CD4-positive, alpha-beta T cell treated with Interferon alpha-2 for 1 hour (primary cell): ENCODE data around the gene FLRT2.

Experiments used
- DNase-seq, 2 donors: peaks; one replicate each; pipeline ENCODE4 v3.0.0-alpha.2; 2020 to 2022

Gene FLRT2

DNA sequence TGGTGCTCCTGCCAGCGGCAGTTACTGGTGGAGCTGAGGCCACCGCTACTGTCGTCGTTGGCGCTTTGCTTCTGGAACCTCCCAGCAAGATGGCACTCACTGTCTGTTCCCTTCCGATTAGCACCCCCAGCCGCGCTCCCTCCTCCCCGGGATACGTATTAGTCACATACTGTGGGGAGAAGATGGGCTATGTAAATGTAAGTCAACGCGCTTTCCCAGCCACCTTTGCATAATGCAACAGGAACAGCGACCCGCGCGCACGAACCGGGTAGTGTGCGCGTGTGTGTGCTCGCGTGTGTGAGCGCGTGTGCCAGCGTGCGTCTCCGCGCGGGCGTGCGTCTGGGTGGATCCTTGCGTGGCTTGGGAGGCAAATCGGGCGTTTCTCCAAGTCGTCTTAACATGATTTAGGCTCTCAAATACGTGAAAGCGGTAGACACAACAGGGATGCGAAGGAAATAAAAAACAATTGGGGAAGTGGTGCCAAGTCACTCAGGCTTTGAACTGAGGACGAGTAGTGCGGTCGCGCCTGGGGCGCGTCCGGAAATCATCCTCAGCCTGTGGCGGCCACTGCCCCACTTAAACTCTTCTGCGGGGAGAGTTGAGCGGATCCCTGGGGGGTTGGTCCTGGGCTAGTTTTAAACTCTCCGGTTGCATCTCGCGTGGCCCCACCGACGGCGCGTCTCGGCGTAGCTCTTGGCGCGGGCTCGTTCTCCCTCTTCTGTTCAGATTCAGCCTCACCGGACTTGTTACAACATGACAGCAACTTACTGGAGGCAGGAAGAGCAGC, 1.8 kb downstream of the FLRT2 start:
- DNase-seq = no peak

DNA sequence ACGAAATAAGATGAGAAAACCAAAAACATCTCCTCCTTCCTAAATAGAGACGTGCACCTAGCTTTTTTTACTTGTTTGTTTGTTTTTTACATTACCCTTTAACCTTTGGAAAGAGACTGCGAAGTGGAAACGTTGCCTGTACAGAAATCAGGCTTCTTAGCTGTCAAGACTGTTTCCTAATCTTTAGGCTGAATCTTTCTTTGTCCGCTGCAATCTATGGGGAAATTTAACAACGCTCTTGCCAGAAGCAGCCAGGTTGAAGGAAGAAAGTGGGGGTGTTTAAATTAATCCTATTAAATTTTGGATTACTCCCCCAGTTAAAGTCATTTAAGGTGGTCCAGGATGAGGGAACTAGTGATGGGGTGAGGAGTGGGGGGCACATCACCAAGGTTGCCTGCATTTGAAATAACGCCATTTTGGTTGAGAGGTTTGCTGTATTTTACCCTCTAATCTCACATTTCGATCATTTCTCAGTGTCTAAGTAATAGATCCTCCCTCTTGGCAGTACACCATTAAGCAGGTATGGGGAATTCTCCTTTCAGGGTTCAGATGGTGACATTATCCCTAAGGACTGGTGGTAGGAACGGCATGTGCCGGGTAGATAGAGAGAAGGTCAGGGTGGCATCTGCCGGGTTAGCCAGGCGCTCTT, 2.6 kb downstream of the FLRT2 start:
- DNase-seq = no peak

GRCh38 chr14:85533023-85533860, 3.3 kb downstream of the FLRT2 start:
- DNase-seq = no peak

- no peak for DNase-seq
These were observed 3.9 kb downstream of the FLRT2 start for GRCh38 chr14:85533861-85534291.

- DNase-seq = no peak
These were observed 4.7 kb downstream of the FLRT2 start for GRCh38 chr14:85534458-85535293.

- DNase-seq = no peak
These were observed 5.4 kb downstream of the FLRT2 start for GRCh38 chr14:85535321-85535720.

DNA sequence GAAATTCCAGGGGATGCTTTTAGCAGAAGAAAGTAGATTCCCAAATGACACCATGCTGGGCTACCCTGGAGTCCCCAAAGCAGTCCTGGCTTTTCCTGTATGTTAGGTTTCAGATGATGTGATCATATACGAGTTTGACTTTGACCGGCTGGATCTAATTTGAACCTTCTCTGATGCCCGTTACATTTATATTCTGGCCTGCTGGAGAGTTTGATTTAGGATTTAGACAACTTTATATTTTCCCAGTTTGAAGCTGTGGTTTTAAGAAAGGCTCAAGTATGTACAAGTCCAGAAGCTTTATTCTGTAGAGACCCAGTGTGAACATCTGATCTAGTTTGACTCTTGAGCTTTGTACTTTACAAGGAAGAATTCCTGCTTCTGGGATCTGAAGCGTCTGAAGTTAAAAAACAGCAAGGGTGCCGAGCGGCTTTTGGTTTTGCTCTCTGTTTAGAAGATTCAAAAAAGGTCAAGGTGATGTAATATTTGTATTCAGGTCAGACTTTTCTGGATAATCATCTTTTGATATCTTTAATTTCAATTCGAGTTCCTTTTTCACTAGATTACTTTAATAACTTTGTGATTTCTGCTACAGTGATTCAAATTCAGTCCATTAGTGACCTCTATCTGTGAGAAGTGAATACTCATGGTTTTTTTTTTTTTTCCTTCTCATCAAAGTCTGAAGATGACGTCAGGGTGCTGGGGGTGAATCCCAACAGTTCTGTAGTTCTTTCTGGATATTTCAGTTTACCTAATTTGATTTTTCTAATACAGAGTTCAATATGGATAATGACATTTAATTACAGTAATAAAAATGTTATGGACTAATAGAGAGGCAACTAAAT, 6.3 kb downstream of the FLRT2 start:
- no peak for DNase-seq

DNA sequence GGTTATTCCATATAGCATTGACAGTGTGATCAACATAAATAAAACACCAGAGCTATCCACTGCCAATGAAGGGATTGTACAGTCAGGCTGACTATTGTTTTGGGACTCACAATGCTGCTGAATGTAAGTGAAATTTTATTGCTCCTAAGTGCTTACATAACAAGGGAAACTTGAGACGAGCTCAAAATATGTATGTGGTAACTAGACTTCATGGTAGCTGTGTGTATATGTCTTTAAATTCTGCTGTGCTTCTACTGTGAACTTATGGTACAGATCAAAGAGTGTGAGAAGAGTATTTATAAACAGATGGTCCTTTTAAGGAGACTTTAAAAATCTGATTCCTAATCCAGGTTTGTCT, 6.9 kb downstream of the FLRT2 start:
- no peak for DNase-seq

DNA sequence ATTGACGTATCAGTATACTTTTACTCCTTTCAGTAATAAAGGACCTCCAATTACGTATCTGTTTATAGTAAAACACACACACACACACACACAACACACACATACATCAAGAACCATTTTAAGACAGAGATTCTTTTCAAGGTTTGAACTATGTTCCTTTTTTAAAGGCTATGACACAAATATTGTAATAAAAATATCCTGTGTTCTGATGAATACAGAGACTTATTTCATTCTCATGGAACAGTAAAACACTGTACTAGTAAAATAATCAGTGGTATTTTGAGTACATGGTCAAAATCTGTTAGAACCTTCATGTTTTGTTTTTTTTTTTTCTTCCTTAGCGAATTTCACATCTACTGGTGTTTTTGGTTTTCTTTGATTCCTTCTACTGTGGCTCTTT, 7.6 kb downstream of the FLRT2 start:
- no peak for DNase-seq

DNA sequence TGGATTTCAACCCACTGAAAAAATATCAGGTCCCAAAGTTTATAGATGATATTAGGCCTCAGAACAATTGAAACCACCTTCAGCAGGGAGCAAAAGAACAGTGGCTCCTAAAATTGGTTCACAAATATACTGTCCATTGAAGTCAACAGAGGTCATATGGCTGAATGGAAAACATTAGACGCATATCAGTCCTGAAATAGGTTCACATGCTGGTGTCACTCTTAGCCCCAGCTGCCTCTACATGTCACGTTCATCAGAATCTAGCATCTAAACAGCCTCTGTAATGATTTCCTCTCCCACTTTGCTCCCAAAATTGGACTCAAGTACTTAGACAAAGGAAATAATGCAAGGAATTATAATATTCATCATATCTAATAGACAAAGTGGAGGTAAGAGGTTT, 8.7 kb downstream of the FLRT2 start:
- no peak for DNase-seq

DNA sequence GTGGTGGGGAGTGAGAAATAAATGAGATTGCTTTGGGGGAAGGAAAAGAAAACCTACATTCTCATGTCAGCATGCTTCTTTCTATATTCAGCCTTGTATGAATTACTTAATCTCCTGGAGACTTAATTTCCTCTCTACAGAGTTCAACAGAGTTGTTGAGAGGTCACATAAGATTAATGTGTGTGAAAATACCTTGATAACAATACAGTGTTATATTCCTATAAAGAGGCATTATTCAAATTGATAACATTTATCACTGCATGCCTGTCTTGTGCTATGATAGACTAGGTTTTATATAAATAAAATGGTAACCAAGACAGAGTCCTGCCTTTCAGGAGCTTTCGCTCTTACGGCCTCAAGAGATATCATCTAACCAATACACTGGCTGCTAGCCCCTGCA, 9.6 kb downstream of the FLRT2 start:
- no peak for DNase-seq

DNA sequence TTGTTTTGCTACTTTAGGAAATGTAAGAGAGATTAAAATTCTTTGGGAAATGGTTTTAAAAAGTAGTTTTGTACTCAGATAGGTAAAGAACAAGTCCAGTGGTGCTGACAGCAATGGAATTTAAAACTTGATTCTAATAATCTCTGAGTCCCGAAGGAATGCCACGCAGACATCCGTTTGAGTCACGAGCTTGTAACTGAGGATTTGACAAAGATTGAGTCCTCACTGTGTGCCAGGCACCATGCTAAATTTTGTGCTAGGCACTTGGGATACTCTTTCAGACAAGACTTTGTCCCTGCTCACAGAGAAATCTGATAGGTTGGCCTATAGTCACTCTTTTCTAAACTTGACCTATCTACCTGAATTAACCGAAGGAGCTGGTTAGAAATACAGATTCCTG, 12.7 kb downstream of the FLRT2 start:
- DNase-seq = no peak

DNA sequence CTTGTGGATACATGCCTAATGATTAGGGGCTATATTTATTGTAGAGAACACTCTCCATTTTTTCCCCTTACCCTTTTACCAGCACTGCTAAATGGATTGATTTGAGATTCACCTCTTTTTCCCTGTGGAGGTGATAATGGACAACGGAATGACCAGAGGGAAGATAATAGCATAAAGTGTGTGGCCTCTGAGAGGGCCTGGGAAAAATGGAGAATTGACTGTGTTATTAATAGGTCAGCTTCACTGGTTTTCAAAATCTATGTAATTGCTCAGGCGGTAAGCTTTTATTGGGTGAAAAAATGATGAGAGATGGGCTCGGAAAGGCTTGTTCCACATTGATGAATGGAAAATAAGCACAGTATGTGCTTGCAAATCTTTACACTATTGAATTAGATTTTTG, 15.8 kb downstream of the FLRT2 start:
- DNase-seq = no peak

GRCh38 chr14:85546390-85546789, 16.4 kb downstream of the FLRT2 start:
- DNase-seq = no peak

GRCh38 chr14:85549697-85550096, 19.8 kb downstream of the FLRT2 start:
- no peak for DNase-seq

GRCh38 chr14:85554106-85554505, 24.2 kb downstream of the FLRT2 start:
- DNase-seq = no peak

DNA sequence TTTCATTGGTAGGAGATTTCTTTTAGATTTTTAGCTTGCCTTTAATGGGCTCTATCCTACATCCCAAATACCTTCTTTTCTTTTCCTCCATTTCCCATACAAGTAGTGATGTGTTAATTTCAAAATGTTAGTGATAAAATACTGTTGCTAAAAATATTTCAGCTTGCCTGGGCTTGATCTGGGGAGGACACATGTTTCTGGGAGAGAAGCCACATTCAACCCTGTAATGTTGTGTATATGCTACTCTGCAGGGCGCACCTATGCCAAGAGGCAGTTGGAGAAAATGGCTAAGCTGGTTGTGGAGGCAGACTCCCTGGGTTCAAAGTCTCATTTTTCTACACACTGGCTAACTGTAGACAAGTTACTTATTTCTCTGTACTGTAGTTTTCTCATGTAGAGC, 26.3 kb downstream of the FLRT2 start:
- no peak for DNase-seq

- DNase-seq = no peak
These were observed 28.6 kb downstream of the FLRT2 start for GRCh38 chr14:85558505-85558904.

- DNase-seq = no peak
These were observed 32.7 kb downstream of the FLRT2 start for GRCh38 chr14:85562630-85563029.

DNA sequence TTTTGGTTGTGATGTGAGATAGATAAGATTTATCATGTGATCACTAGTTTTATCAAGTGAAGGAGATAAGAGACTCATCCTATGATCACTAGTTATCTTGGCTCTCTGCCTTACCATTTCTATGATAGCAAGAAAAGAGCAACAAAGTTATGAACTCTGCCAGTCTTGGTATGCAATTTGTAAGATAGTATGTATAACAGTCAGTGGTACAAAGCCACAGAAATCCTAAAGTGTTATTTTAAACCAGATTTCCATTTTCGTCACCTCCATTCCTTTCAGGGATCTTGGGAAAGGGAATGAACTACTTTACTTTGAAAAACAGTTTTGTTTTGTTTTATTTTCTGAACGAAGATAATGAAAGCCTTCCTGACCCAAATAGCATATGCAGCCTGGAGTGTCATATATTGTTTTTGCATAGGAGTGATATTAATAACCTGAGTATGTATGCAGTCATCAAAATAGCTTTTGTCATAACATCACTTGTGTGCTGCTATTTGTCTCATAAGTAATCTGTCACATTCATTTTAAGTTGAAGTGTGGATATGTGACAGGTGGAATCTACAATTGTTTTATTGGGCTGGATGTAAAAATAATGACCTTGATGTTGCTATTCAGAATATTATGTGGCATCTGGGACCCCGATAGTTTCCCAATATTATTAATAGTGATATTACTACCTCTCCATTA, 35.0 kb downstream of the FLRT2 start:
- DNase-seq = no peak

- DNase-seq = no peak
These were observed 35.9 kb downstream of the FLRT2 start for GRCh38 chr14:85565862-85566296.
